Measurements from ENCODE around the gene SASH1.
"Not testable (repeated sequence)": the region's sequence is repeated elsewhere in the genome, so short reads cannot be mapped to it uniquely, and the experiment has no call there.

SASH1 gene

DNA sequence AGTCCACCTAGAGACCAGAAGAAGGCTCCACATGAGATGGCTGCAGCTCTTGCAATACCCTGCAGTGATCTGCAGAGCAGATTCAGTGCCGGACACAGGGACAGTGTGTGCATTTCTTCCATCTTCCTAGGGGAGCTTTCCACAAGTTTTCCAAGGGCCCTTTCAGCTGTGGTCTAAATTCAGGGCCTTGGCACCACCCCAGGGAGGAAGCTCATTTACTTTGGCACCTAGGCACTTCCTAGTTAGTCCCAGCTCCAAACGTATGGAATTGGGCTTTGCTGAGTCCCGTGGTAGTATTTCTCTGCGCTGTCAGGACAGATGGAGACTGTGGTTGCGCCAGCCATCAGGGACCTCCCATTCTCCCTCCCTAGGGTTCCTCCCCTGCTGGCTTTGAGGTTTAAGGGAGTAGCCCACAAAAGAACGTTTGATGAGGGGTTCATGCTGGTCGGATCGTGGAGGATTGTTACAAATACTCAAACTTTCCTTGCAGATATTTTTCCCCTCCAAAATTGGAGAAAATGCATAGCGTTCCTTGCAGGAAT lies 221.9 kb downstream of the SASH1 start:
- DNase-seq, result no peak

DNA sequence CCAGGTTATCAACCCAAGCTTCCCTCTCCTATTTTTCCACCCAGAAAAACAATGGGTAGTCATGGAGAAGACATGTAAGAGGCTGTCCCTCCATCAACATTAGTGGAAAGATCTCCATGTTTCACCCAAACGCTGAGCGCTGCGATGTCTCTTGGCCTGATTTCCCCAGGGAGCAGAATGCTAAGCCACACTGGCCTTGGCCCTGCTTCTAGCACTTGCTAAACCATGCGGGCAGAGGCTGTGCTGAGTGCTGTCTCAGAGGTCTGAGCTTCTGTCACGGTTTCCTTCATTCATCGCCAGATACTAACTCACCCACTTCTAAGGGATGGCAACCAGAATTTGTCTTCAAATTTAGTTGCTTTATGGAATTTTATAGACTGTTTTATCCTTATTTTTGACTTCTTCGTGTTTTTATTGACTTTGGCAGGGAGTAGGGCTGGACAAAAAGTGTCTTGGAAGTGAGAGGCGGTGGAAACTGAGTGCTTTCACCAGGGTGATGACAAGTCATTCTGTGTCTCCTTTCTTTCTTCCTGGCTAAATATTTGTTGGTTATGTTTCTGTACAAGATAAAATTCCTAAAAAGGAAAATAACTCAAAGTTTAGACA lies 222.8 kb downstream of the SASH1 start:
- DNase-seq, result no peak

DNA sequence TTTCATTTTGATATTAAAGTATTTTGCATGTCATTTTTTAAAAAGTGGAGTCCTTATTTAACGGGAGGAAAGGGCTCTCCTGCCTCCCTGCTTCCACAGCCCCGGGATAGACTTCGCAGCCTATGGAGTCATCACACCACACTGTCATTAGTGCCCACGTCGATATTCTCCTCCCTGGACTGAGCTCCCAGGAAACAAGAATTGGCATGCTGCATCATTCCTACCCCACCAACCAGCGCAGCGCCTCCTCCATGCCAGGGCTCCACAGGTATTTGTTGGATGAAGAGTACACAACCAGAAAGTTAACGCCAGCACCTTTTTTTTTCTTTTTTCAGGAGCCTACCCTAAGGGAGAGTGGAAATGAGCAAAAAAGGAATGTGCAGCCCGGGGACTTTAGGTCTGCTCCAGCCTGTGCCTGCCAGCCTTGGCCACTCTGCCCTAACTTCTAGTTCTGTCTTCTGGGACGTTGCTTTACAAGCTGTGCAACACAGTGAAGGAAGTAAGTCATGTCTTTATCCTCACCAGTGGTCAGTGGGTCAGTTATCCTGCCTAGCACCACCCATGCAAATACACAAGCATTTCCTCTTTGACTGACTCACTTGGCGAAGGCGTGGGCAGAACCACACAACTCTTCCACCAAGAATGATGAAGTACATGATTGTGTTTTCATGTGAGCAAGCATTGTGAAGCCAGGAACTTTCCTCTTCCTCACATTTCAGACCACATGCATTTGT lies 223.5 kb downstream of the SASH1 start:
- DNase-seq, result peak; percentile 75

DNA sequence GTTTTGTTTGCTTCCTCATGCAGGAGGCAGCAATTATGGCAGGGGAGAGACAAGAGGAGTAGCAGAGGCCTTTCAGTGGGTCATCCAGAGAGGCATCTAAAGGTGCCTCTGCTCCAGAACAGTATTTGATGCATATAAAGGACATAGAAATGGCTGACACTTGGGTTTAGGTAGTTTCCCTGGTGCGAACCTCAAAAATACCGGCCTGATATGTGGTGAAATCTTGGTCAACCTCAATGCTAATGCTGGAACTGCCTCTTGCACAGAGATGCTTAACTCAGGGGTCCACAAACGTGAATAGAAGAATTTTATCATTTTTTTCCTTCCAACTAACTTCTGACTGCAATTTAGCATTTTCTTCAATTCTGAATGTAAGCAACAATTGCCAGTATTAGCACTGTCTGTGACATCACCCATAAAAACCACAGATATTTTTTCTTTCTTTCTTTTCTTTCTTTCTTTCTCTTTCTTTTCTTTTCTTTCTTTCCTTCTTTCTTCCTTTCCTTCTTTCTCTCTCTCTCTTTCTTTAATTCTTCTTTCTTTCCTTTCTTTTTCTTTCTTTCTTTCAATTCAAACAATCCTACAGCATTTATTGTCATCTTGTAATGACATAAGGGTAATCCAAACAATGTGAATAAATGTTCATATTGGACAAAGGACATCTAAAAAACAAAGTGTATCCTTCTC lies 224.2 kb downstream of the SASH1 start:
- DNase-seq, result no peak

DNA sequence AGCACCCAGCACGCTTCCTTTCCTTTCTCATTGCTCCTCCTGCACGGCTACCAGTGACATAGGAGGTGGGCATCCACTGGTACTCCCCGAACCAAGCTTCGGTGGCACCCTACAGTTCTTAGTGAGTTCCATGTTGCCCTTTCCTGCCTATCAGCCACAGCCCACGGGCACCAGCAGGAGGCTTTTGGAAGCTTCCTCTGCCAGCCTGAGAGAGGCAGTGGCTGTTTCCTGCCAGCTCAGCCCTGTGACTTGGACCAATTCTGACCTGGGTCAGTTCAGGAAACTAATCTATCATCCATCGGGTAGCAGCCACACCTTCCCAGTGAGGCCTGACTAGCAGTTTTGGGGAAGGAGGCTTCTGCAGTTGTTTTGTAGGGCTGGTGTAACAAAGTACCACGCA lies 227.8 kb downstream of the SASH1 start:
- no peak for DNase-seq

DNA sequence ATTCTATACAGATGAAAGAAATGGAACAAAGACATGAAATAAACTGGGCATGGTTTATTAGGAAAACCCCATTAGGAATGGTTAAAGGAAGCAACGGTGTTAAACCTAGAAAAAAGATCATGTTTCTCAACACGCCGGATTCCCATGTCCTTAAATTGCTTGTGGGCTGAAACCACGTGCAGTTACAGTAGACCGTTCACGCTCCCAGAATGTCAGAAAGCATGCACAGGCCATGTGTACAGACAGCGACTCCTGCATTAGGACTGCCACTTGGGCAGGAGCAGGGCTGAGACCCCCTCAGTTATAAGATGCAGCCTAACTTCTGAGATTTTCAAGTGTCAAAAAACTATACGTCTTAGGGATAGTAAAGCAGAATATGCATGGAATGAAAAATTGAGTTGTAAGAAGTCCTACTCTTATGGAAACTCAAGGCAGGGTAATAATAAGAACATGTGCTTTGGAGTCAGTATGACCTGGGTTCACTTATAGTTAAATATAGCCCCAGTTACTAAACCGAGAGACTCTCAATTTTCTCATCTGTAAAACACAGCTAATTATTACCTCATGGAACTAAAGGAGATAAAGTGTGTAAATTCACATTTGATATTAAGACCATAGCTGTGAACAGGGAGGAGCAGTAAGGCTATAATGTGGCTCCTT lies 230.2 kb downstream of the SASH1 start:
- no peak for DNase-seq

DNA sequence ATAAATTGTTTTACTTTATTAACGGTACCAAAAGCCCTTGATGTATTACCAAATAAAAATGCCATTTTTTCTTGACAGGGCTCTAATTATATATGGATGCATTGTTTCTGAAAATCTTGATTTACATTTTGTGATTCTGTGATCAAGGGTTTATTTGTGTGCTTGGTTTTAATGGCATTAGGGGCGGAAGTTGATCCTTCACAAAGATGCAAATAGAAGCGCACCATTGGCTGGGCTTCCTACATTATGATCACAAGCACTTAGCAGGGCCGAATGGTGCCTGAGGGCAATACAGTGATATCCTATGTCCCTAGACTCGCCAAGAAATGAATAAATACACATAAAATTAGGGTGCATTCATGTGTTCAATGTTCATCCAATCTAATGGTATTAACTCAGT lies 231.3 kb downstream of the SASH1 start:
- no peak for DNase-seq

DNA sequence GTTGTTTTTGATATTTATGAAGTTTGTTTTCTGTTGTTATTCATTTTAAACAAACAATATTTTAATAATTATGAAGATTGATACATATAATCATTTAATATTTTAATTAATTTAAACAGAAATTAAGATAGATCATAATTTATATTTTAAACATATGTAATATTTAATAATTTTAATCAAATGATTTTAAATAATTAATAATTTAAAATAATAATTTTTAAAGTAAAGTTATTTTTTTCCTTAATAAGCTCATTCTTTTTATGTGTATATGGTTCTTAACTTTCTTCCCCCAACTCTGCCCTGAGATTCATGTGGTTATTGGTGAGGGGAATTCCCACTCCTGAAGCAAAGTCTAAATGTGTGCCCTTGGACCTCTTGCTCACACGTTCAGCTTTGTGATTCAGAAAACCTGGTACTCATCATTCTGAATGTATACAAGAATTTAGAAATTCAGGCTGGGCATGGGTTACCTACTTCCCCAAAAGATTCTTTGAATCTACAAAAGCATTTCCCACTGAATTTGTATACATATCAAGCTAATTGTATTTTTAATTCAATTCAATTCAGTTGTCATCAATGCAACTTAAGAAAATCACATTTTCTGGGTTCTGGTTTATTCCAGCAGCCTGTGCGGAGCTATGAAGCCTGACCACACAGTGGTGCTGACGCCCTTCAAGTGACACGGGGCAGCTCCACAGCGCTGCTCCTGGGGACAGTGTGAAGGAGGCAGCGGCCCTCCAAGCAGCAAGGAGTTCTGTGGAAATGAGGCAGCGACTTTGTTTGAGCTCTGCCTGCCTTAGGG lies 235.2 kb downstream of the SASH1 start:
- DNase-seq, result peak; percentile 41

DNA sequence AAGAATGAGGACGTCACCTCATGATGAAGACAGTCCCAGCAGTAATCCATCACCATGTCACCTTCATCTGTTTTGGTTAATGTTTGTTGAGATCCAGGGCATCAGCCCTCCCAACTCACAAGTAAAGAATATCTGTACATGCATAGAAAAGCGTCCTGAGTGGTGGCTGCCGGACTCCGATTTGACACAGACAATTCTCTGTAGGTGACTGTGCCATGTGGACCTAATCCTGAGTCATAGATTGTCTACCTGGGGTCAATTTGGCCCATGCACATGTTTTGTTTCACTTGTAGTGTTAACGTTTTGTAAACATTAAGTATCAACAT lies 235.8 kb downstream of the SASH1 start:
- DNase-seq, result no peak

DNA sequence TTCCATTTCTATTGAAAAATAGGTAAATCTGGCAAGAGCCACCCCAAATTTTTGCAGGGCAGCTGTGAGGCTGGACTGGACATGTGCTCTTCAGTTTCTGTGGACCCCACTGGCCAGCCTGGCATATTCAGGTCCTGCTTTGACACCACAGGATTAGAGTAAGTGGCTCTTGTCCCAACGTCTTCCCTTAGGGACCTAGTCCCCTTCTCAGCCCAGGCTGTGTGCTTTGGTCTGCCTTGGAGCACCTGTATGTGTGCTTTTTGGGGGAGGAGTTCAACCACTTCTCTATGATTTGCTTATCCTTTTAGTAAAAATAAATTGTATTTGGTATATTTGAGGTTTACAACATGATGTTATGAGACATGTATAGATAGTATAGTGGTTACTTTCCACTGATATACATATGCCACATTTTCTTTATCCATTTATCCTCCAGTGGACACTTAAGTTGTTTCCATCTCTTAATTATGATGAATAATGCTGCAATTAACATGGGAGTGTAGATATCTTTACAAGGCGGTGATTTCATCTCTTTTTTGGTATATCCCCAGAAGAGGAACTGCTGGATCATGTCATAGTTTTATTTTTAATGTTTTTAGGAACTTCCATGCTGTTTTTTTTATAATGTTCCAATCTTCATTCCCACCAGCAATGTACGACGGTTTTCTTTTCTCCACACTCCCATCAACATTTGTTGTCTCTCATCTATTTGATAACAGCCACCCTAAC lies 236.4 kb downstream of the SASH1 start:
- no peak for DNase-seq

DNA sequence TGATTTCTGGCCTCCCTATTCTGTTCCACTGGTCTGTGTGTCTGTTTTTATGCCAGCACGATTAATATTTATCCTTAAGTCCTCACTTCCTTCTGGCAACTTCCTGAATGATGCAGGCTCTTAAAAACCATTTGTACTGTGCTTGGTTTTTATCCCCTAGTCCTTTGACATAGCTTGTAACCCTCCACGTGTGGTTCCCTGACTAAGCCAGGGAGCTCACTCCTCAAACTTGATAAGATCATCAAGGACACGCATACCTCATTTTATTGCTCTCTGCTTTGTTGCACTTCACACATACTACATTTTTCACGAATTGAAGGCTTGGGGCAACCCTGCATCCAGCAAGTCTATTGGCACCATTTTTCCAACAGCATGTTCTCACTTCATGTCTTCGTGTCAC lies 237.8 kb downstream of the SASH1 start:
- no peak for DNase-seq

DNA sequence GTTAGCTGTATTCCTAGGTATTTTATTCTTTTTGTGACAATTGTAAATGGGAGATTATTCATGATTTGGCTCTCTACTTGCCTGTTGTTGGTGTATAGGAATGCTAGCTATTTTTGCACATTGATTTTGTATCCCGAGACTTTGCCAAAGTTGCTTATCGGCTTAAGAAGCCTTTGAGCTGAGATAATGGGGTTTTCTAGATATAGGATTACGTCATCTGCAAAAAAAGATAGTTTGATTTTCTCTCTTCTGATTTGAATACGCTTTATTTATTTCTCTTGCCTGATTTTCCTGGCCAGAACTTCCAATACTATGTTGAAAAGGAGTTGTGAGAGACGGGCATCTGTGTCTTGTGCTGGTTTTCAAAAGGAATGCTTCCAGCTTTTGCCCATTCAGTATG lies 241.0 kb downstream of the SASH1 start:
- no peak for DNase-seq

DNA sequence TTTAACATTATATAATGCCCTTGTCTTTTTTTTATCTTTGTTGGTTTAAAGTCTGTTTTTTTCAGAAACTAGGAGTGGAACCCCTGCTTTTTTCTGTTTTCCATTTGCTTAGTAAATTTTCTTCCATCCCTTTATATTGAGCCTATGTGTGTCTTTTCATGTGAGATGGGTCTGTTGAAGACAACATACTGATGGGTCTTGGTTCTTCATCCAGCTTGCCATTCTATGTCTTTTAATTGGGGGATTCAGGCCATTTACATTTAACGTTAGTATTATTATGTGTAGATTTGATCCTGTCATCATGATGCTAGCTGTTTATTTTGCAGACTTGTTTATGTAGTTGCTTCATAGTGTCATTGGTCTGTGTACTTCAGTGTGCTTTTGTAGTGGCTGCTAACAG lies 243.0 kb downstream of the SASH1 start:
- DNase-seq, result not testable (repeated sequence)

DNA sequence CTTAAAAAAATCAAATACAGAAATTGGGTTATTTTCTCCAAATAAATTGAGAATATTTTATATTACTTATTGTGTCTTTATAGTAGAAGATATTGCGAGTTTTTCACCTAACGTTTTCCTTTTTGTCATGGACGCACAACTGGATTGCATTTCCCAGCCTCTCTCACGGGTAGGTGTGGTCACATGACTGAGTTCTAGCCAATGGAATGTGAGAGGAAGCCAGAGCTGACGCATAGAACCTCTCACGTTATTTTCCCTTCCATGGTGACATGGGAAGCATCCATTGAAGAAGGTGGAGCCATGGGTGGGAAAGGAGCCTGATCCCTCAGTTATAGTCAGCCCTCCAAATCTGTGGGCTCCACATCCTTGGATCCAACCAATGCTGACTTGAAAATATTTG lies 248.2 kb downstream of the SASH1 start:
- DNase-seq, result no peak

DNA sequence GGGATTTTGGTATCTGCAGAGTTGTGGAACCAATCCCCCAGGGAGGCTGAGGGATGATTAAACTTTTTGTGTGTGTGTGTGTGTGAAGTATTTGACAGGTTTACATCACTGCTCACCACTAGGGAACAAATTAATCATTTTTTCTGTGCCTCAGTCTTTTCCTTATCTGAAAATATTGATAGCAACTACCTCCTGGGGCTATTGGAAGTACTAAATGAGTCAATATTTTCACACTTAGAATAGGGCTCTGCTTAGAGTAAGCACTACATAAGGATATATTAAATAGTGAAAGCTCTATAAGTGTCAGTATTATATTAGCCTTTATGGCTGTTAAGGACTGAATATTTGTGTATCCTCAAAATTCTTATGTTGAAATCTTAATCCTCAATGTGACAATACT lies 249.0 kb downstream of the SASH1 start:
- no peak for DNase-seq

DNA sequence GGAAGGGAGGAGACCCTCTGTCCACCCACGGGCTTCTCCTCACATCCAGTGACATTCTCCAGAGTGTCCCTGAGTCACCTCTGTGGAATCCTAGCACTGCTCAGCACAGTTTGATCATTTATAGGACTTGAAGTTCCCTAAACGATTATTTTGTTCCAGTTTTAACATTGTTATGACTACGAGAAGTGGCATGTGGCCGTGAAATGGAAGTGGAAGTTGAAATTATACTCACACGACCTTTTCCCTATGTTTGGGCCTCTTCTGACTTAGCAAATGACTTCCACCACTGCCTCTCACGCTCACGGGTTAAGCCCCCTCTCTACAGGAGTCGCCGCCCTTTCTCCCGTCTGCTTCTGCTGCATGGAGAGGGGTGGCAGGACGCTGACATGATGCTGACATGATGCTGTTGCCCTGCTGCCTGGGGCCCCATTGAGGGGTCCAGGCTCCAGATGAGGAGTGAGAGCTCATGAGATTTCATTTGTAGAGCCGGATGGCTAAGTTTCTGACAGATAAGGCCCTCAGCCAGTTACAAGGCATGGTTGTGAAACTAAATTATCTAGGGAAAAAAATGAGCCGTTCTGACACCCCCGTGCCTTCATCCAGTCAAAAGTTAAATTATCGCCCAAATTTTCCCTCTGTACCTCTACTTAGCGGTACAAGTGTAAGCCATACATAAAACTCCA lies 250.6 kb downstream of the SASH1 start:
- no peak for DNase-seq

DNA sequence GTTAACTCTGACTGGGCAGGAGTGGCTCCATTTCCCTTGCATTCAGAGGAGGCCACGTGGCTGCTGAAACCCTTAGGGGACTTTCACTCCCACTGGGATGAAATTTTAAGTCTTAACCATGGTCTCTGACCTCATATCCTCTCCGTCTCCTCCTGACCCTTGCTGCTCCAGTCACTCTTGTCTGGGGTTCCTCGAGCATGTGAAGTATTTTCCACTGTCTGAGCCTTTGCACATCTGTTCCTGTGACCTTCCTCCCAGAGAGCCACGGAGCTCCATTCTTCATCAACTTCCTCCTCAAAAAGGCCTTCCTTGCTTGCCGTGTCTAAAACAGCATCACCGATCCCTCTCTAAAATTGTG lies 251.2 kb downstream of the SASH1 start:
- no peak for DNase-seq

DNA sequence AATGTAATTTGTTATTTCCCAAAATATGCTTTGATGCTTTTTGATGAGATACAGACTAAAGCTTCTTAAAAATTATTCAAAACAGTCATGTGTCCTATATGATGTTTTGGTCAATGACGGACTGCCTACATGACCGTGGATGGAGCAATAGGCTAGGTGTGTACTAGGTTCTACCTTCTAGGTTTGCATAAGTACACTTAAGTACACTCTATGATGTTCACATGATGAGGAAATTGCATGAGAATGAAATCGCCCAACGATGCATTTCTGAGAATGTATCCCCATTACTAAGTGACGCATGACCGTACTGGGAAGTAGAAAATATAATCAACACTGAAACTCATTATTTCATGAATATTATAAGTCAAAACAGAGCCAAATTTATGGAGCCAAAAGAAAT lies 252.9 kb downstream of the SASH1 start:
- no peak for DNase-seq

DNA sequence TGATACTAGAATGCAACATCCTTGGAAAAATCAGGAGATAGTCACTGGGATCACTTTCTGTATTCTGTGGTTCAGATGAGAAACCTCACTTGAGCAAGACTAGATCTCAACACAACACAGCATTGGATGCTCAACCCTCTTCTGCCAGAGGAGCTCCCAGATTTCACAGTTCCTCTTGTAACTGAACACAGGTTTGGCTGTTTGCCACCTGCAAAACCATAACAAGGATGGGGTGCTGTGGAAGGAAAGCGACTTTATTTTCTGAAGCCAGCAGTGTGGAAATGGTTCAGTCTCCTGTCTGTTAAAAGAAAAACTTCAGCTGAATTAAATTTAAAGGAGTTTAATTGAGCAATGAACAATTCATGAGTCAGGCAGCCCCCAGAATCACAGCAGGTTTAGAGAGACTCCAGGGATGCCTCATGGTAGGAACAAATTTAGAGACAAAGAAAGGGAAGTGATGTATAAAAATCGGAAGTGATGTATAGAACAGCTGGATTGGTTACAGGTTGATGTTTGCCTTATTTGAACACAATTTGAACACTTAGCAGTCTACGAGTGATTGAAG lies 254.3 kb downstream of the SASH1 start:
- no peak for DNase-seq

DNA sequence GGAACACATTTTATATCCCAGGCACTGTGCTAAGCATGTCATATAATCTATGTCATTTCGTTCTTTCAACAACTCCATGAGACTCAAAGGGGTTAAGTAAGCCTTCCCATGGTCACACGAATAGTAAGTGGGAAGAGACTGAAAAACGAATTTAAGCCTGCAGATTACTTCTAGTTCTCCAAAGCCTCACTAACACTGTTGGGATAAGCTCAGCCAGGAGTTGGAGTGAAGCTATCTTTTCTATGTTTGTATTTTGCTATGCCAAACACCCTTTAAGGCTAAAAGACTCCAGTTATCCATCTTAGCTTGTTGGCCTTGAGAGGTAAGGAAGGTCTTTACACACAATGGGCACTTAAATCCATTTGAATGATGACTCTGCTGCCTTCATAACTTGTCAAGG lies 256.1 kb downstream of the SASH1 start:
- no peak for DNase-seq

DNA sequence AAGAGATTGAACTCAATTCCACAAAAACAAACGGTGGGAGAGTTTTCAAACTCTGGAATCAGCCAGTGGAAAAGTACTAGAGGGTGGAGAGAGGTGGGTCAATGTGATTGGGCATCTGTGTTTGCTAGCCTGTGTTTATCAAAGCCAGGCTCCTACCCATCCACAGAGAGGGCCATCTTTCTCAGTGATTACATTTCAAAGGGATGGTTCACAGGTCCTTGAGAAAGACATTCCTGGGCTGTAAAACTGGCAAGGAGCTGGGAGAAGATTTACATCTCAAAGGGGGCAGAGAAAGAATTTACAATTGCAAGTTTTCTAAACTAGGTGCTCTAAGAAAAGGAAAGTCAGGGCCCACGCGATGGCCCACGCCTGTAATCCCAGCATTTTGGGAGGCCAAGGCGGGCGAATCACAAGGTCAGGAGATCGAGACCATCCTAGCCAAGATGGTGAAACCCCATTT lies 257.4 kb downstream of the SASH1 start:
- no peak for DNase-seq

All from kidney glomerular epithelial cell (primary cell).